GM21786 (cell line): Measurements from ENCODE around the gene CEP290.
"Not testable (repeated sequence)": the region's sequence is repeated elsewhere in the genome, so short reads cannot be mapped to it uniquely, and the experiment has no call there.

Experiments
- ATAC-seq: cut with Tn5 transposase; IDR thresholded peaks from one replicate; pipeline ENCODE4 v1.9.1; 2021; ENCODE audit not compliant: unreplicated experiment

The CEP290 gene

DNA sequence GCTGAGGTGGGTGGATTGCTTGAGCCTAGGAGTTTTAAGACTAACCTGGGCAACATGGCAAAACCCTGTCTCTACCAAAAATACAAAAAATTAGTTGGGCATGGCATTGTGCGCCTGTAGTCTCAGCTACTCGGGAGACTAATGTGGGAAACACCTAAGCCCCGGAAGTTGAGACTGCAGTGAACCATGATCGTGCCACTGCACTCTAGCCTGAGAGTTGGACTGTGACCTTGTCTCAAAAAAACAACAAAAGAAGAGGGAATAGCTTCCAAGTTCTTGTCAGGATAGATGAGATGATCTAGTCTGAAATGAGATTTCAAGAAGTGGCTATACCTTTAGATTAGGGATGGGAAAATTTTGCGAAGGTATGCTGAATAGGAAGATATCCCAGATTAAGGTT, 97.9 kb downstream of the CEP290 start:
- no peak for ATAC-seq

DNA sequence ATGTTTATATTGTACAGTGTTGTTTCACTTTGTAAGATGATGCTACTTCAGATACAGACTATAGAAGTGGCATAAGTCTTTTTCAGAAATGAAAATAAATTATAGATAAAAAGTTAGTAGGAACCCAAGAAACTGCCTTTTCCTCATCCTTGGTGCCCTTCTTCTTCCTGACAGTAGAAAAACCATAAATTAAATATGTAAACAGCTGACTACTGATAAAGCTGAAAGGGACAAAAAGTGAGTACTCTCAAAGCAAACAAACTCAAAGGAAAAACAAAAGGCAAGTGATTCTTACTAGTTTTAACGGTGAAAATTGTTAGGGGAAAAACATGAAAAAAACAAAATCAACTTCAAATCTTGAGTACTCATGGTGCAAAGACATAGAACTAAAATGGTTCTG, 104.1 kb downstream of the CEP290 start:
- no peak for ATAC-seq

- no peak for ATAC-seq
Measured at GRCh38 chr12:88036353-88036965, 105.4 kb downstream of the CEP290 start.

DNA sequence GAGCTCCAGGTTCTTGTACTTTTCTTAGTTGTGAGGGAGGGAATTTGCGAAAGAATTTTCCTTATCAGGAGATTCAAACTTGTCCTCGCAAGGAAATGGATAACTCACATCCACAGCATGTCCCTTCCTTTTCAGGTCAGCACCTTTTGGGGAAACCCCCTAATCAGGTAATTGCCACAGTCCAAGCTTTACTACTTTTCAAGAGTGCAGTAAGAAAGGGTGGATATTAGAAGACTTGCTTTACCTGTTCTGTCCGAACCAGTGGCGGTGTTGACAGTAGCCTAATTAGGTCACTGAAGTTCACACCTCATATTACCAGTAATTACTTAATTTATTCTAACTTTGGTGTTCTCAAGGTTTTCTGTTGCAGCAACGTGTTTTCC, 106.0 kb downstream of the CEP290 start:
- ATAC-seq, result peak; percentile 17

GRCh38 chr12:88035271-88035906, 106.5 kb downstream of the CEP290 start:
- peak; percentile 99 for ATAC-seq

- ATAC-seq, result not testable (repeated sequence)
Measured at GRCh38 chr12:88031161-88031560, 110.7 kb downstream of the CEP290 start.

DNA sequence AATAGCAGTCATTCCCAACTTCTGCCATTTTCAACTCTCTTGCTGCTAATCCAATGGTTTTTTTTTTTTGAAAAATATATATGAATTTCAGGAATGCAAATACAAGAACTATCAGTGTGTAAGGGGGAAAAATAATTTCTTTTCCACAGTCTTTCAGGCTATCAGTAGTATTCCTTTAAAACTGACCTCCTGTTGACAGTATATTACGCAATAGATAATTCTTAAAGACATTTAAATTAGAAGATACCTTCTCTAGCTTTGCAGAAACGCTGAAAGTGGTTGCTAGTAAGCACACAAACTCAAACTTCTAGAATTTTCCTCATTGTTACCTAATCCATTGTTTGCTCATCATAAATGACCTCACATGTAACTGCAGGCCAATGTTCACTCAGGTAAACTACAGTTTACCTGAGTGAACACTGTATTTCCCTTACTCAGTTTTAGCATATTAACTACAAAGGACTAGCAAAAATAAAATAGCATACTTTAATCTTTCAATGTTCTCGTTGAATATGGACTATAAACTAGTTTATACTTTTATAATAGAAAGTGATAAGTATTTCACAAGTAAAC, 112.7 kb downstream of the CEP290 start, which contains the start of gene C12orf50:
TSS of gene C12orf50 (minus strand) at position 309 of the 573 bp plus-strand sequence. CDS start 2,439 bp downstream, outside the sequence.
- ATAC-seq, result no peak

GRCh38 chr12:88026196-88026595, 115.7 kb downstream of the CEP290 start:
- no peak for ATAC-seq

DNA sequence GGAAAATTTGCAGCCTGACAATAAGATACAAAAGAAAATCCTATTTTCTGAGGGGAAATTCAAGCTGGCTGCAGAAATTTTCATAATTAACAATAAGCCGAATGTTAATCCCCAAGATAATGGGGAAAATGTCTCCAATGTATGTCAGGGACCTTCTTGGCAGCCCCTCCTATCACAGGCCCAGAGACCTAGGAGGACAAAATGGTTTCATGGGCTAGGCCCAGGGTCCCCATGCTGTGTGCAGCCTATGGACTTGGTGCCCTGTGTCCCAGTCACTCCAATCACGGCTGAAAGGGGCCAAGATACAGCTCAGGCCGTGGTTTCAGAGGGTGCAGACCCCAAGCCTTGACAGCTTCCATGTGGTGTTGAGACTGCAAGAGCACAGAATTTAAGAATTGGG, 123.9 kb downstream of the CEP290 start:
- no peak for ATAC-seq

DNA sequence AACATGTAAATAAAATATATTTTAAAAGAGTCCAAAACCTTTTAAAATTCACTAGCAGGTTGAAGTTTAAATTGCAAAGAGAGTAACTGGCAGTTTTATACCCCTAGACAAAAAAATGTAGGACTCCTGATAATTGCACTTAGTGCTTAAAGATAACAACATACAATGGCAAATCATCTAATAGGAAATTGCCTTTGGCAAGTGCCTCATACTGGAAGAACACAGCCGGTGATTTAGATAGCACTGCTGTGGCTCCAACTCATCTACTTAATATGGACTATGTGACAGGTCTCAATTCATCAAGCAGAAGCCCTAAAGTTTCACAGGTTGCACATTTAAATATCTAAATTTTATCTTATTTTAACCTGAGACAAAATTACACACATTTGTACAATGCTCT, 126.1 kb downstream of the CEP290 start:
- no peak for ATAC-seq

DNA sequence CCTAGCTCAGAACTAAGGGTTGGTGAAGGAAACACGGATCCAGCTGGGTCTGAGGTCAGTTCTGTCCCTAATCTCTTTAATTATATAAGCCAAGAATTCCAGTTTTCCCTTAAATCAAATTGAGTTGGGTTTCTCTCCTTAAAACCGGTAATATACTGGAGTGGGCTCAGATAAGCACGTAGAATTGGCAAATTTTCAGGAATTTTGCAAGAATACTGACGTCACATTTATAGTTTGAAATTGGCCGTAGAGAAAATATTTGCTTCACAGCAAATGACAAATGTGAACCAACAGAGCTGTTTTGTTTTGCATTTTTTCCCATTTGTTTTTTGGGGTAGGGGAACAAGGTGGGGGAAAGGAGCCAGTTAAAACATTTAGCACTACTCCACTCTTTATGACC, 130.1 kb downstream of the CEP290 start:
- ATAC-seq, result no peak

- ATAC-seq, result no peak
Measured at GRCh38 chr12:88006351-88006750, 135.5 kb downstream of the CEP290 start.

- ATAC-seq, result no peak
Measured at GRCh38 chr12:88001327-88001726, 140.6 kb downstream of the CEP290 start.
